Measurements from ENCODE around the gene PHLDA3.

PHLDA3 gene

GRCh38 chr1:201459775-201460174, 9.2 kb downstream of the PHLDA3 start:
- CTCF ChIA-PET, result interaction anchor here (1.8 to 5.0 kb wide), 4 partner anchors 12 to 53 kb away, joined by 9 to 41 read pairs (median 26); no protein-coding TSS in a partner anchor

GRCh38 chr1:201459052-201459451, 9.9 kb downstream of the PHLDA3 start:
- POLR2A ChIA-PET, result no interaction called here
- CTCF ChIA-PET, result interaction anchor here (3.9 to 5.0 kb wide), 3 partner anchors 11 to 54 kb away, joined by 24 to 41 read pairs (median 28); no protein-coding TSS in a partner anchor
- no peak for TF ChIP-seq CTCF (IDR thresholded peaks at IDR 0.05; ENCODE audit: control extremely low read depth, extremely low read depth, low read depth, missing control alignments)
- no peak for DNase-seq (ENCODE audit: extremely low spot score)

More at GRCh38 chr1:201459775-201460174, 9.2 kb downstream of the PHLDA3 start:
- DNase-seq (ENCODE audit: extremely low spot score), result no peak
- POLR2A ChIA-PET, result no interaction called here
- TF ChIP-seq CTCF (IDR thresholded peaks at IDR 0.05; ENCODE audit: control extremely low read depth, extremely low read depth, low read depth, missing control alignments), result no peak

GRCh38 chr1:201457508-201457960, 11.5 kb downstream of the PHLDA3 start:
- POLR2A ChIA-PET, result no interaction called here
- no peak for TF ChIP-seq CTCF (IDR thresholded peaks at IDR 0.05; ENCODE audit: control extremely low read depth, extremely low read depth, low read depth, missing control alignments)
- CTCF ChIA-PET, result interaction anchor here (1.2 to 3.2 kb wide), 4 partner anchors 9 to 55 kb away, joined by 3 to 27 read pairs (median 12); partner anchors contain the start of gene PHLDA3

GRCh38 chr1:201456499-201457309, 12.3 kb downstream of the PHLDA3 start:
- ChIA-PET POLR2A (no interaction called here), CTCF (interaction anchor here (0.9 to 3.2 kb wide), 7 partner anchors 9 to 56 kb away, joined by 3 to 27 read pairs (median 6); partner anchors contain the start of gene PHLDA3)
- TF ChIP-seq CTCF (IDR thresholded peaks at IDR 0.05; ENCODE audit: control extremely low read depth, extremely low read depth, low read depth, missing control alignments), result no peak
- no peak for DNase-seq (ENCODE audit: extremely low spot score)

More at GRCh38 chr1:201457508-201457960, 11.5 kb downstream of the PHLDA3 start:
- DNase-seq (ENCODE audit: extremely low spot score), result no peak

GRCh38 chr1:201455098-201455497, 13.9 kb downstream of the PHLDA3 start:
- no peak for TF ChIP-seq CTCF (IDR thresholded peaks at IDR 0.05; ENCODE audit: control extremely low read depth, extremely low read depth, low read depth, missing control alignments)
- DNase-seq (ENCODE audit: extremely low spot score), result no peak
- ChIA-PET CTCF (interaction anchor here (0.9 to 16.3 kb wide), 7 partner anchors 10 to 338 kb away, joined by 3 to 234 read pairs (median 4); no protein-coding TSS in a partner anchor), POLR2A (no interaction called here)

GRCh38 chr1:201454608-201455007, 14.4 kb downstream of the PHLDA3 start:
- no peak for TF ChIP-seq CTCF (IDR thresholded peaks at IDR 0.05; ENCODE audit: control extremely low read depth, extremely low read depth, low read depth, missing control alignments)
- ChIA-PET CTCF (interaction anchor here (0.9 to 16.3 kb wide), 7 partner anchors 9 to 338 kb away, joined by 3 to 234 read pairs (median 5); no protein-coding TSS in a partner anchor), POLR2A (no interaction called here)
- DNase-seq (ENCODE audit: extremely low spot score), result no peak
